HL-60 (cell line): ENCODE measurements around the gene NANOG.

Source experiments
- DNase-seq, 2 experiments: peaks; one replicate each; pipeline ENCODE4 v3.0.0-alpha.2; 2010 to 2020; ENCODE audit warnings: low read depth in 1 of 2, low spot score in 1 of 2
- H3K27ac ChIP-seq: fragments of 250-450 bp; sonication (Bioruptor Pico); replicated peaks from 2 replicates; pipeline ENCODE4 v1.5.1; 2020; ENCODE audit warnings: mild to moderate bottlenecking, moderate library complexity
- H3K27me3 ChIP-seq: fragments of 250-450 bp; sonication (Bioruptor Pico); 2 replicates; pipeline ENCODE4 v1.5.1; 2021; ENCODE audit warnings: mild to moderate bottlenecking, moderate library complexity; ENCODE audit not compliant: insufficient read depth, poor library complexity, severe bottlenecking
- H3K4me3 ChIP-seq: replicated peaks from 2 replicates; pipeline ENCODE4 v1.5.1; 2011; ENCODE audit warnings: mild to moderate bottlenecking, control low read depth, low read length; ENCODE audit not compliant: insufficient read depth
- CTCF ChIP-seq: IDR thresholded peaks from one replicate; pipeline ENCODE4 v1.5.1; 2011; ENCODE audit warnings: low read length, control low read depth, inconsistent platforms; ENCODE audit not compliant: insufficient read depth
- GABPA ChIP-seq: IDR thresholded peaks from 2 replicates; pipeline ENCODE4 v1.6.1; 2012; ENCODE audit warnings: low read depth
- POLR2AphosphoS5 ChIP-seq: IDR thresholded peaks from 2 replicates; pipeline ENCODE4 v1.6.1; 2012; ENCODE audit warnings: low read depth
- REST ChIP-seq: IDR thresholded peaks from 2 replicates; pipeline ENCODE4 v1.6.1; 2012; ENCODE audit warnings: low read depth; ENCODE audit not compliant: insufficient replicate concordance
- SPI1 ChIP-seq: IDR thresholded peaks from 2 replicates; pipeline ENCODE4 v1.6.1; 2012; ENCODE audit warnings: low read depth, mild to moderate bottlenecking, borderline replicate concordance

Gene NANOG

GRCh38 chr12:7833831-7834230 lies 44.6 kb downstream of the NANOG start:
- H3K4me3 ChIP-seq, result no peak overlapping the region
- no peak overlapping the region for H3K27ac ChIP-seq
- DNase-seq, result no peak
- no peak for TF ChIP-seq CTCF
- TF ChIP-seq REST, result no peak
- H3K27me3 ChIP-seq, result no peaks in the 10 kb centered on the region

- Histone ChIP-seq H3K27me3 (no peaks in the 10 kb centered on the region), H3K4me3 (no peak overlapping the region), H3K27ac (no peak overlapping the region)
- peak in 1 of 2 experiments; percentile 28 for DNase-seq
- TF ChIP-seq REST, result no peak
- TF ChIP-seq GABPA, result no peak
- TF ChIP-seq SPI1, result no peak
- TF ChIP-seq POLR2AphosphoS5, result no peak
- TF ChIP-seq CTCF, result no peak
These were observed 45.5 kb downstream of the NANOG start for GRCh38 chr12:7834701-7835100.

- no peaks in the 10 kb centered on the region for H3K27me3 ChIP-seq
- H3K4me3 ChIP-seq, result no peak overlapping the region
- no peak for DNase-seq
- TF ChIP-seq GABPA (no peak), SPI1 (peak; percentile 33; the same call in 1 of the 2 replicates), CTCF (no peak), REST (no peak), POLR2AphosphoS5 (no peak)
- no peak overlapping the region; the same call in 1 of the 2 replicates for H3K27ac ChIP-seq
These were observed 45.9 kb downstream of the NANOG start for GRCh38 chr12:7835116-7835515.
